GM20000 (cell line): ENCODE measurements around the gene TMEM106C.

Experiments used
- DNase-seq: peaks from one replicate; pipeline ENCODE4 v3.0.0; 2012; ENCODE audit warnings: low spot score
- TF ChIP-seq, protein P1 (sequence below): IDR thresholded peaks from 2 replicates; pipeline ENCODE4 v1.5.1; 2012; ENCODE audit warnings: mild to moderate bottlenecking, control low read depth; ENCODE audit errors: extremely low read depth, missing control alignments

TMEM106C gene

DNA sequence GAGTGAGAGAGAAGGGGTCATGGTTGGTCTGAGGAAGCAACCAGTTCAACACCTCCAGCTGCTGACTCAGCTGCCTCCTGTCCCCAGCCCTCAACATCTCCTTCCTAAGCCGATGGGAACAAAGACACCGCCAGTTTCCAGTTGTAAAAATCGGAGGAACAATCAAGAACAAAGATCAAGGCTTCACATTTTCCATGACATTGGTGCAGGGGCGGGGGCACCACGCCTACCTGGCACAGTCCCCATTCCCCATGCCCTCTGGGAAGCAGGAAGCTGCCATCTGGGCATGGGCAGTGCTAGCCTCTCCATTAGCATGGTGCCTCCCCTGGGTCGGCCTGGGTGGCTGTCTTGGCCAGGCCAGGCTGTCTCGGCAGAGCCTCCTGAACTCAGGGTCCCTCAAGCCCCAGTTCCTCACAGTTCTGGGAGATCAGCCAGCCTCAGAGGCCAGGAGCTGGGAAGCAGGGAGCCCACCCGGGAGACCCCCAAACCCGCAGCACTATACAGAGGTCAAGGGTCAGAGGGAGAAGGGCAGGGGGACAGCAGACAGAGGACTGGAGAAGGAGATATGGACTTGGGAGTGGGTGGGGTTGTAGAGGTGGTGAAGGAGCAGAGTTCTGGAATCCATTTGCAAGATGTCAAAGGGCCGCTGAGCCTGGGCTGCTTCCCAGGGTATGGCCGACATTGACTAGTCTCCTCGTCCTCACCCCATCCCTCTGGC is 19.6 kb upstream of the TMEM106C start:
- TF ChIP-seq, protein P1, sequence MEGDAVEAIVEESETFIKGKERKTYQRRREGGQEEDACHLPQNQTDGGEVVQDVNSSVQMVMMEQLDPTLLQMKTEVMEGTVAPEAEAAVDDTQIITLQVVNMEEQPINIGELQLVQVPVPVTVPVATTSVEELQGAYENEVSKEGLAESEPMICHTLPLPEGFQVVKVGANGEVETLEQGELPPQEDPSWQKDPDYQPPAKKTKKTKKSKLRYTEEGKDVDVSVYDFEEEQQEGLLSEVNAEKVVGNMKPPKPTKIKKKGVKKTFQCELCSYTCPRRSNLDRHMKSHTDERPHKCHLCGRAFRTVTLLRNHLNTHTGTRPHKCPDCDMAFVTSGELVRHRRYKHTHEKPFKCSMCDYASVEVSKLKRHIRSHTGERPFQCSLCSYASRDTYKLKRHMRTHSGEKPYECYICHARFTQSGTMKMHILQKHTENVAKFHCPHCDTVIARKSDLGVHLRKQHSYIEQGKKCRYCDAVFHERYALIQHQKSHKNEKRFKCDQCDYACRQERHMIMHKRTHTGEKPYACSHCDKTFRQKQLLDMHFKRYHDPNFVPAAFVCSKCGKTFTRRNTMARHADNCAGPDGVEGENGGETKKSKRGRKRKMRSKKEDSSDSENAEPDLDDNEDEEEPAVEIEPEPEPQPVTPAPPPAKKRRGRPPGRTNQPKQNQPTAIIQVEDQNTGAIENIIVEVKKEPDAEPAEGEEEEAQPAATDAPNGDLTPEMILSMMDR, result no peak
- DNase-seq, result no peak

DNA sequence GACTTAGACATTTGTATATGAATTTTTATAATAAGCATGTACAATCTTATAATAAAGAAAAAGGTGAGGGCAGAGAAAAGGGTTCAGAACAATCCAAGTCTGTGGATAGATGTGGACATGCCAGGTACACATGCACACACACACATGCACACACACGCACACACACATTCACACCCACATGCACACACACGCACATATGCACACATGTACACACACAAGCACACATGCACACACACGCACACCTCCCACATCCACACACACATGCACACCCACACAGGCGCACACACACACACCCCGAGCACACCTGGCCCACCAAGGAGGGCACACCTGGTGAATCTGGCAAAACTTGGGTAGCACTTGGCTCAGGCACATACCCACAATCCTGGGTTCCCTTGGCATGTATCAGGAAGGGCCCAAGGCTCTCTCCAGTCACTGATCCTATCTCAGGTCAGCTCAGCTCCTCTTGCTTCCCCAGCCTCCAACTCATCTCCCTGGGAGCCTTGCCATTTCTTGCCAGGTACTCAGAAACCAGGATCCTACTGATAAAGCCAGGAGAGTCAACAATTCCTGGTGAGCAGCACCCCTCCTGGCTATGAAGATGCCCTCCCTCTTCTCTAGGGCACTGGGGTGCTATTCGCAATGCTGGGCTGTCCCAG is 18.6 kb upstream of the TMEM106C start:
- TF ChIP-seq, protein P1, result no peak
- no peak for DNase-seq

DNA sequence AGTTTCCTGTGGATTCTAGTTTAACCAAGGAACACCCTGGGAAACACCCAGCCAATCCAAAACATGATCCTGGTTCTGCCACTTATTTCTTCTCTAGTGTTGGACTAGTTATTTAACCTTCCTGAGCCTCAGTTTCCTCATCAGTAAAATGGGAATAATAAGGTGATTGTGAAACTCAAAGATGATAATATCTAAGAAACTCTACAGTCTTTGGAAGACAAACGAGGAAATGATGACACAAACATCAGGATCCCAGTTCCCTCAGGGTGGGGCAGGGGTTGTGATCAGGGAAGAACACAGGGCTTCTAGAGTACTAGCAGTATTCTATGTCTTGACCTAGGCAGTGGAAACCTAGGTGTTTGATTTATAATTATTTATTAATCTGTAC is 18.1 kb upstream of the TMEM106C start:
- TF ChIP-seq, protein P1, result no peak
- DNase-seq, result no peak

DNA sequence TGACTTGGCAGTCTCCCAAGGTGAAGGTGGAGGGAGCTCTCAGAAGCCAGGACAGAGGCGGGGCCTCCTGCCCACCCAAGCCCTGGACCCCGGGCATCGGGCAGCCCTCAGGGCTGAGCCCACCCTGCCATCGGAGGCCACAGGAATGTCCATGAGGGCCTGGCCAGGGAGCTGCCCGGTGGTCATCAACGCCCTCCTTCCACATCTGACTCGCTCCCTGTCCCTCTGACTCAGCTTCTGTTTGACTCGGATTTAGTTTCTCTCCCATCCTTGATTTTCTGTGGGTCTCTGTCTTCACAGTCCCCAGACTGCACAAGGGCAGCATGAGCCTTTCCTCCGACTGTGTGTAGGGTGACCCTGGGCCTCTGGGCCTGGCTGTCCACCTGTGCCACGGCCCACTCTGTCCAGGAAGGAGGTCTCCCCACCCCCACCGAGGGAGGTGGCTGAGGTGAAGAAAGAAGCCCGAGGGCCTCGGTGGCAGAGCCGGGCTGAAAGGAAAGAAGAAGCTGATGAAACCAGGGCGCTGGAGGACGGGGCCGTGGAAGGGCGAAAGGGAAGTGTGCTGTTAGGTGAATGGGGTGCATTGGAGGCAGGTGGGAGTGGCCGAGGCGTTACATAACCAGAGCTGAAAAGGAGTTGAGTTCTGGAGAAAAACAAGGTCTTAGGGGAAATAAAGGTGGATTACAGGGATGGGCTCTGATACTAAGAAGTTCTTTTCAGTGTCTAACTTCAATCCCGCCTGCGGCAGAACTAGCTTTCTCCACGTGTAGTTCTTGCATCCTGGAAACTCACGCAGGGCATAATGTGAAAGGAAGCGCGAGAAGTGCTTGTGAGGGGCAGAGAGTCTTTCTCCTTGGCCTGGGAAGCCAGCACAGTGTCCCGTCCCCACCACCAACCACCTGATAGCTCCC is 16.7 kb upstream of the TMEM106C start:
- TF ChIP-seq, protein P1, result no peak
- no peak for DNase-seq

DNA sequence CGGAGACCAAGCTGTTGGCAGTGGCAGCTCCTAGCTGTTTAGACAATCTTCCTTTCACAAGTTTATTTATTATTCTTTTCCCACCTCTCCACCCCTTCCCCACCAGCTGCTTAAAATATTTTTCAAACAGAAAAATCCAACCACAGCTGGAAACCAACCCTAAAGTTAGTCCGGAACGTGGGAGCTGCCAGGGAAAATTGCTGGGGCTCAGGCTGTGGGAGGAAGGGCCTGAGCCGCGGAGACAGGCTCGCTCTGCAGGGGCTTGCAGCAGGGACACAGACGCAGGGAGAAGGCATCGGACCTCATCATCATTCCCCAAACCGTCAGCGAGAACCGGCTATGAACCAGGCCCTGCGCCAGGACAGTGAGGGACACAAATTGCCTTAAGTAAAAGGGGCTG is 16.1 kb upstream of the TMEM106C start:
- TF ChIP-seq, protein P1, result no peak
- no peak for DNase-seq

DNA sequence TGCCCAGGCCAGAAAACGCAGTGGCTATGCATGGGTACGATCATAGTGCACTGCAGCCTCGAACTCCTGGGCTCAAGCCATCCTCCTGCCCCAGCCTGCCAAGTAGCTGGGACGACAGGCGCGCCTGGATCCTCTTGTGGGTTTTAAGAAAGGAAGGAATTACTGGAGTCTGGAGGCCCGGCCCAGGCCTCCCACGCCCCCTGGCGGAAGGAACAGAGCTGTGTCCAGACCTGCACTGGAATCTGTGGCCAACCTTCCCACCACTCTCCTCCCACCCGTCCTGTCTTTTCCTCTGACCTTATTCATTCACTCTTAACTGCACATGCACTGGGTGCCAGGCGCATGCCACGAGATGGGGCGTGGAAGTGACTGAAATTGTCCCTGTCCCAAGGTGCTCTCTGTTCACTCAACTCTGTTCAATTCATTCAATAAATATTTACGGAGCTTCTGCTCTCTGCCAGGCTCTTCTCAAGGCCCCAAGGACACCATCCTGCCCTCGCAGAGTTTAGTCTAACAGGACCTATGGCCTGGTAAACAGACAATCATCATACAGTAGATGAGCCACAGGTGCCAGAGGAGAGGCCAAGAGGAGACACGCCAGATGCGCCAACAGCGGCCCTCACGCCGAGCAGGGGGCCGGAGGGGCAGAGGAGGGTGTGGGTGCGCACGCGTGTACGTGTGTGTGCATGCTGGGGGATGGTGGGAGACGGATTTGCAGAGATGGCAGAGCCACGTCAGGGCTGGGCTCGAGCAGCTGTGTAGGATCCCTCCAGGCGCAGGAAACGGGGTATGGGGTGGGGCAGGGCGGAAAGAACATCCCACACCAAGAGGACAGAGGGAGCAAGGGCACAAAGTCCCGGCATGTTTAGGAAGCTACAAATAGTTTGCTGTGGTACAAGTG is 13.7 kb upstream of the TMEM106C start:
- peak; percentile 85 for DNase-seq
- TF ChIP-seq, protein P1, result peak; percentile 62
